ENCODE data around the gene DLX5. TPM values are rescaled to one million over a fixed set of nuclear protein-coding genes. Genes with fewer than 3 reads are reported as not detected.

The DLX5 gene
- total RNA-seq, 1 donor from 2014 or later = not detected

- Histone ChIP-seq H3K27me3 (peaks cover 30% of the 10 kb centered on the region), H3K9me3 (no peaks in the 10 kb centered on the region), H3K36me3 (no peaks in the 10 kb centered on the region), H3K27ac (no peak overlapping the region), H3K4me3 (no peak overlapping the region), H3K4me1 (peaks cover 0 to 14% of the 10 kb centered on the region in 2 donors)
- TF ChIP-seq CTCF (IDR thresholded peaks at IDR 0.05) = no peak
- no peak for DNase-seq (ENCODE audit: low spot score in 2 of 2)
- intact Hi-C loops (cut with DNase I) = no loop called here
Observed at GRCh38 chr7:97007583-97007861, 17.1 kb downstream of the DLX5 start.

- no peak for TF ChIP-seq CTCF (IDR thresholded peaks at IDR 0.05)
- Histone ChIP-seq H3K36me3 (no peaks in the 10 kb centered on the region), H3K4me1 (peaks cover 0 to 14% of the 10 kb centered on the region in 2 donors), H3K27ac (no peak overlapping the region), H3K4me3 (peak overlapping the region; percentile 48 to 59), H3K27me3 (peaks cover 30% of the 10 kb centered on the region), H3K9me3 (no peaks in the 10 kb centered on the region)
- intact Hi-C loops (cut with DNase I) = no loop called here
- no peak for DNase-seq (ENCODE audit: low spot score in 2 of 2)
Observed at GRCh38 chr7:97006816-97007582, 17.6 kb downstream of the DLX5 start.

- Histone ChIP-seq H3K4me3 (peak overlapping the region; percentile 48 to 59), H3K36me3 (no peaks in the 10 kb centered on the region), H3K4me1 (peaks cover 0 to 14% of the 10 kb centered on the region in 2 donors), H3K27ac (no peak overlapping the region), H3K9me3 (no peaks in the 10 kb centered on the region), H3K27me3 (peaks cover 27% of the 10 kb centered on the region)
- no peak for DNase-seq (ENCODE audit: low spot score in 2 of 2)
- TF ChIP-seq CTCF (IDR thresholded peaks at IDR 0.05) = no peak
- intact Hi-C loops (cut with DNase I) = no loop called here
Observed at GRCh38 chr7:97006055-97006815, 18.4 kb downstream of the DLX5 start.

GRCh38 chr7:97005183-97006054, 19.2 kb downstream of the DLX5 start, which contains the start of gene DLX6:
Gene DLX6, plus strand, starts transcription at chr7:97005553. Its CDS starts 425 bp downstream, at chr7:97005978.
- Histone ChIP-seq H3K27ac (no peak within 1 kb of the TSS), H3K36me3 (no peaks in the 10 kb centered on the region), H3K9me3 (no peaks in the 10 kb centered on the region), H3K27me3 (peaks cover 23% of the 10 kb centered on the region), H3K4me1 (peaks cover 0 to 14% of the 10 kb centered on the region in 2 donors), H3K4me3 (peak within 1 kb of the TSS; percentile 48 to 59)
- intact Hi-C loops (cut with DNase I) = no loop called here
- no peak for TF ChIP-seq CTCF (IDR thresholded peaks at IDR 0.05)
- DNase-seq (ENCODE audit: low spot score in 2 of 2) = no peak

Measured in ascending aorta (tissue), 2 donors.